ENCODE data around the gene PKP3. TPM values are rescaled to one million over a fixed set of nuclear protein-coding genes. Genes with fewer than 3 reads are reported as not detected.

Gene PKP3
- total RNA-seq, 4 donors from 2014 or later = 4.6 to 16.2 (median 13.5) TPM

DNA sequence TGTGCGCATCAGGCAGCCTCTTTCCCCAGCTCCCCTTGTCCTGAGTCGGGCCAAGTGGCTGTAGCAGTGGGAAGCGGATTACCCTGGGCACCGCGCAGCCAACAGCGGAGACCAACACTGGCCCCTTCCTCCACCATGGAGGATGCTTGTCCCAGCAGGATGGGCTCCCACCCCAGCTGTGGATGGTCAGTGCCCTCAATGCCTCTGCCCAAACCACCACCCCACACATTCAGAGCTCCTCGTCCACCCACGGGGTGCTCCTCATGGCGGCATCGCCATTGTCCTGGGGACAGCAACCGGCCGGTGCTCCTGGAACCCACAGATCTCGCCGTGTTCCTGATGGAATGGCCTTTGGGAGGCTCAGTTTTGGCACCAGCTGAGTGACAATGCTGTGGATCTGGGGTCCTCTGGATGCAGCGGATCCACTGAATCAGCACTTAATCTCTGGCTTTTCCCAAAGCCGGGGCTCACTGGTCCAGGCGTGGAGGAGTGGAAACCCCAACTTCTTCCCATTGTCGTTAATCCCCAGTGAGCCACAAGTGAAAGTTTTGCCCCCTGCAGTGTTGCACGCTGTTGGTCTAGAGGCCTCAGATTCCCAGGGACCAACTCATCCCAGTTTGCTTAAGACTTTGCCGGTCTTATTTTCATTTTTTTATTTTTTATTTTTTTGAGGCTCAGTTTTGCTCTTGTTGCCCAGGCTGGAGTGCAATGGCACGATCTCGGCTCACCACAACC lies 28.9 kb upstream of the PKP3 start:
- no peak for DNase-seq (ENCODE audit: low spot score in 2 of 2)
- H3K36me3 ChIP-seq = no peaks in the 10 kb centered on the region
- H3K4me1 ChIP-seq = peaks cover 0 to 13% (median 8%) of the 10 kb centered on the region in 4 donors
- H3K9me3 ChIP-seq = peaks cover 0 to 15% (median 0%) of the 10 kb centered on the region in 4 donors
- H3K4me3 ChIP-seq = no peak overlapping the region
- H3K27me3 ChIP-seq = peaks cover 0 to 58% of the 10 kb centered on the region in 2 donors
- TF ChIP-seq POLR2A (IDR thresholded peaks at IDR 0.05) (no peak), EP300 (IDR thresholded peaks at IDR 0.05) (no peak), CTCF (IDR thresholded peaks at IDR 0.05) (no peak)
- 81 to 88% methylated on average over 22 of the region's 22 CpGs for WGBS, 2 donors
- no peak overlapping the region for H3K27ac ChIP-seq

- DNase-seq (ENCODE audit: low spot score in 2 of 2) = no peak
- WGBS, 2 donors = 65 to 70% methylated on average over 16 of the region's 16 CpGs
- H3K27ac ChIP-seq = no peak overlapping the region
- peaks cover 0 to 10% (median 0%) of the 10 kb centered on the region in 4 donors for H3K9me3 ChIP-seq
- TF ChIP-seq EP300 (IDR thresholded peaks at IDR 0.05) (no peak), CTCF (IDR thresholded peaks at IDR 0.05) (no peak), POLR2A (IDR thresholded peaks at IDR 0.05) (no peak)
- H3K36me3 ChIP-seq = no peaks in the 10 kb centered on the region
- H3K27me3 ChIP-seq = peaks cover 0 to 59% of the 10 kb centered on the region in 2 donors
- H3K4me3 ChIP-seq = no peak overlapping the region
- H3K4me1 ChIP-seq = peaks cover 0 to 18% (median 8%) of the 10 kb centered on the region in 4 donors
Observed at GRCh38 chr11:365831-366230, 28.2 kb upstream of the PKP3 start.

DNA sequence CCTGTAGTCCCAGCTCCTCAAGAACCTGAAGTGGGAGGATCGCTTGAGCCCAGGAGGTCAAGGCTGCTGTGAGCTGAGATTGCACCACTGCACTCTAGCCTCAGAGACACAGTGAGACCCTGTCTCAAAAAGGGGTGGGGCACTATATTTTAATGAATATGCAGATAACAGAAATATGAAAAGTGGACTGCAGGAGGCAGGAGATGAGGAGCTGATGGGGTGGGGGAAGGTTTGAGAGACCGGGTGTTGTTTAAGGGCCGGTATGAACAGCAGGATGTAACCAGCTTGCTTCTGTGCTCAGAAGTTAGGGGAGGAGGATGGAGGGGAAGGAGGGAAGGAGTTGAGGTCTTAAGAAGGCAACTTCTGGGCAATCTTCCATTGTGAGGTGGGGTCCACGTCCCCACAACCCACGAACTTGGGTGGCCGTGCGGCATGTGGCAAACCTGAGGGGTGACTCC lies 26.0 kb upstream of the PKP3 start:
- no peak for TF ChIP-seq EP300 (IDR thresholded peaks at IDR 0.05)
- TF ChIP-seq POLR2A (IDR thresholded peaks at IDR 0.05) = no peak
- TF ChIP-seq CTCF (IDR thresholded peaks at IDR 0.05) = no peak
- no peak overlapping the region for H3K4me3 ChIP-seq
- peaks cover 0 to 24% (median 8%) of the 10 kb centered on the region in 4 donors for H3K4me1 ChIP-seq
- WGBS, 2 donors = 30 to 31% methylated on average over 7 of the region's 7 CpGs
- DNase-seq (ENCODE audit: low spot score in 2 of 2) = no peak
- H3K36me3 ChIP-seq = no peaks in the 10 kb centered on the region
- peak overlapping the region in 1 of 4 donors; percentile 75 for H3K27ac ChIP-seq
- H3K9me3 ChIP-seq = no peaks in the 10 kb centered on the region
- H3K27me3 ChIP-seq = peaks cover 0 to 60% of the 10 kb centered on the region in 2 donors

DNA sequence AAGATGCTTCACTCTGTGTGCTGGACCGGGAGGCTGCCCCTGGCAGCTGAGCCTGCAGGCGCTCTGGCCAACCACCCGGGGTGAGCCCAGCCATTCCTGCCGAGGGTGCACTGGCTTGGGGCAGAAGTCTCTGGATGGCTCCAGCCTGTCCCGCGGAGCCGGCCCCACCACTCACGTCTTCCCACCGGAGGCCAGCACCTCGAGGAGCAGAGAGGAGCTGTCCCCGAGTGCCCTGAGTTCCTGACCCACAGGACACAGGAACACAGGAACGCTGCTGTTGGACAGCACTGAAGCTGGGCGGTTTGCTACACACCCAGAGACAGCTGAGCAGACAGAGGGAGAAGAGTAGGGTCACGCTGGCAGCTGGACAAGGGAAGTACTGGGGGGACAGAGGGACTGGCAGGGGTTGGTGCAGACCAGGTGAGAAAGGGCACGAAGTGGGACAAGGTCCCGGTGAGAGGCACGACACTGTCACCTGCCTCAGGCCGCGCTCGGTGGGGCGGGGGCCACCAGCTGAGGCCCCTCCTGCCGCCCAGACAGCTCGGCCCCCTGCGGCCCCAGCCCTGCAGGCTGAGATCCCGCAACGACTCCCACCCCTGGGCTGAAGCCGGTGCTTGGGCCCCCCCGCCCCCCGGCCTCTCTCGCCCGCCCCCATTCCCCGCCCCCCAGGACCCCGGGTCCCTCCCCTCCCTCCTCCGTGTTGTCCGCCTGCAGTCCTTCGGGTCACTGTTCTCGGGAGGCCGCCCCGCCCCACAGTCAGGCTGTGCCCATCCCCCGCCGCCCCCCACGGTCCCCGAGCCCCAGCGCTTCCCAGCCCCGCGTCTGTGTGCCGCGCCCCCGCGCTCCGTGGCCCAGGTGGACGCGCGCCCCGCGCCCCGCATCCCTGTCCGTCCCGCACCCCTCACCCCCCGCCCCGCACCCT lies 25.3 kb upstream of the PKP3 start:
- peak overlapping the region in 3 of 4 donors; percentile 14 to 52 (median 22) for H3K4me3 ChIP-seq
- no peaks in the 10 kb centered on the region for H3K9me3 ChIP-seq
- WGBS, 2 donors = 1 to 3% methylated on average over 18 to 23 of the region's 61 CpGs
- DNase-seq (ENCODE audit: low spot score in 2 of 2) = peak in 1 of 2 donors; percentile 30
- H3K27me3 ChIP-seq = peaks cover 0 to 60% of the 10 kb centered on the region in 2 donors
- TF ChIP-seq EP300 (IDR thresholded peaks at IDR 0.05) (no peak), POLR2A (IDR thresholded peaks at IDR 0.05) (no peak), CTCF (IDR thresholded peaks at IDR 0.05) (peak in 1 of 5 experiments; percentile 17)
- H3K36me3 ChIP-seq = no peaks in the 10 kb centered on the region
- H3K27ac ChIP-seq = peak overlapping the region in 2 of 4 donors; percentile 4 to 75
- H3K4me1 ChIP-seq = peaks cover 0 to 31% (median 10%) of the 10 kb centered on the region in 4 donors
